Measurements from ENCODE around the gene OGDHL. TPM values are rescaled to one million over a fixed set of nuclear protein-coding genes. Genes with fewer than 3 reads are reported as not detected.
"Not testable (repeated sequence)": the region's sequence is repeated elsewhere in the genome, so short reads cannot be mapped to it uniquely, and the experiment has no call there.

The OGDHL gene
- total RNA-seq, 1 experiment from 2014 or later, result 0.08 TPM

- no peak for DNase-seq (ENCODE audit: low spot score)
These were observed 5.5 kb downstream of the OGDHL start for GRCh38 chr10:49756641-49757040.

GRCh38 chr10:49756031-49756430 is 6.1 kb downstream of the OGDHL start:
- no peak for DNase-seq (ENCODE audit: low spot score)

GRCh38 chr10:49754951-49755350 is 7.2 kb downstream of the OGDHL start:
- not testable (repeated sequence) for DNase-seq (ENCODE audit: low spot score)

- no peak for DNase-seq (ENCODE audit: low spot score)
These were observed 9.5 kb downstream of the OGDHL start for GRCh38 chr10:49752584-49752983.

- no peak for DNase-seq (ENCODE audit: low spot score)
These were observed 10.2 kb downstream of the OGDHL start for GRCh38 chr10:49751636-49752510.

- DNase-seq (ENCODE audit: low spot score), result no peak
These were observed 10.9 kb downstream of the OGDHL start for GRCh38 chr10:49751216-49751615.

GRCh38 chr10:49750546-49750945 is 11.6 kb downstream of the OGDHL start:
- DNase-seq (ENCODE audit: low spot score), result no peak

- no peak for DNase-seq (ENCODE audit: low spot score)
These were observed 12.3 kb downstream of the OGDHL start for GRCh38 chr10:49749556-49750491.

- DNase-seq (ENCODE audit: low spot score), result no peak
These were observed 13.0 kb downstream of the OGDHL start for GRCh38 chr10:49749144-49749543.

- no peak for DNase-seq (ENCODE audit: low spot score)
These were observed 14.1 kb downstream of the OGDHL start for GRCh38 chr10:49748006-49748405.

- no peak for DNase-seq (ENCODE audit: low spot score)
These were observed 14.8 kb downstream of the OGDHL start for GRCh38 chr10:49747303-49747646.

GRCh38 chr10:49746626-49747302 is 15.4 kb downstream of the OGDHL start:
- DNase-seq (ENCODE audit: low spot score), result no peak

GRCh38 chr10:49745756-49746155 is 16.4 kb downstream of the OGDHL start:
- no peak for DNase-seq (ENCODE audit: low spot score)

- DNase-seq (ENCODE audit: low spot score), result peak; percentile 26
These were observed 17.1 kb downstream of the OGDHL start for GRCh38 chr10:49744924-49745605.

GRCh38 chr10:49744091-49744685 is 17.9 kb downstream of the OGDHL start:
- no peak for DNase-seq (ENCODE audit: low spot score)

- no peak for DNase-seq (ENCODE audit: low spot score)
These were observed 18.6 kb downstream of the OGDHL start for GRCh38 chr10:49743464-49744075.

- no peak for DNase-seq (ENCODE audit: low spot score)
These were observed 19.2 kb downstream of the OGDHL start for GRCh38 chr10:49742683-49743463.

- DNase-seq (ENCODE audit: low spot score), result peak; percentile 18
These were observed 20.8 kb downstream of the OGDHL start for GRCh38 chr10:49741108-49741995.
